B cell (primary cell): ENCODE data around the gene PPFIA4. TPM values are rescaled to one million over a fixed set of nuclear protein-coding genes. Genes with fewer than 3 reads are reported as not detected.

Experiments
- ATAC-seq: fragments of 200-7000 bp; cut with Tn5 transposase; one replicate; pipeline ENCODE4 v1.10.0; 2021; ENCODE audit warnings: low read depth, mild to moderate bottlenecking, moderate number of reproducible peaks, moderate library complexity
- CTCF ChIA-PET: fragments of 350-600 bp; sonication (Branson Sonifier 250); formaldehyde crosslinking; loops from one replicate; lab custom pipeline; 2021; ENCODE audit warnings: antibody characterized with exemption, inconsistent platforms; lab: Charles Lee
- POLR2A ChIA-PET: fragments of 350-600 bp; sonication (Branson Sonifier 250); formaldehyde crosslinking; loops from one replicate; lab custom pipeline; 2021; ENCODE audit warnings: antibody characterized with exemption; lab: Charles Lee
- DNase-seq: peaks from one replicate; pipeline ENCODE4 v3.0.0; 2013
- H2AFZ ChIP-seq: 2 replicates; pipeline ENCODE4 v1.6.1; 2012; ENCODE audit warnings: mild to moderate bottlenecking, low read depth, low read length; ENCODE audit not compliant: insufficient read depth, poor library complexity, severe bottlenecking
- H3K27ac ChIP-seq, 2 donors: 1 replicate in 1 of 2; 2 replicates in 1 of 2; pipeline ENCODE4 v1.5.1; 2012 to 2013; ENCODE audit warnings: low read length in 2 of 2, mild to moderate bottlenecking in 2 of 2, moderate library complexity in 1 of 2
- H3K27me3 ChIP-seq, 4 experiments: fragments of 200-600 bp in 1 of 4; sonication (generic) in 1 of 4; replicated peaks in 1 of 4; 1 replicate in 2 of 4; 2 replicates in 2 of 4; pipeline versions ENCODE4 v1.6.1 to v1.7.0; 2013 to 2016; ENCODE audit warnings: low read length in 3 of 4, mild to moderate bottlenecking in 2 of 4, mixed read lengths in 1 of 4, moderate library complexity in 1 of 4; ENCODE audit not compliant: insufficient read depth in 4 of 4, control insufficient read depth in 3 of 4; ENCODE audit errors: control extremely low read depth in 1 of 4
- H3K36me3 ChIP-seq, 2 experiments: replicated peaks in 1 of 2; 1 replicate in 1 of 2; 2 replicates in 1 of 2; pipeline versions ENCODE4 v1.6.1 to v1.7.1; 2013; ENCODE audit warnings: low read length in 1 of 2; ENCODE audit not compliant: insufficient read depth in 2 of 2, control insufficient read depth in 1 of 2; ENCODE audit errors: control extremely low read depth in 1 of 2, extremely low read depth in 1 of 2
- H3K4me1 ChIP-seq, 2 donors: fragments of 200-600 bp in 1 of 2; sonication (generic) in 1 of 2; 1 replicate in 1 of 2; 2 replicates in 1 of 2; pipeline versions ENCODE4 v1.5.1 to v1.6.1; 2013 to 2017; ENCODE audit warnings: low read length in 2 of 2; ENCODE audit not compliant: control insufficient read depth in 2 of 2, insufficient read depth in 2 of 2
- H3K4me2 ChIP-seq: replicated peaks from 2 replicates; pipeline ENCODE3; 2012; ENCODE audit warnings: mild to moderate bottlenecking, low read depth, low read length; ENCODE audit not compliant: poor library complexity, severe bottlenecking
- H3K4me3 ChIP-seq, 5 experiments: fragments of 200-600 bp in 1 of 5; sonication (generic) in 1 of 5; 1 replicate in 3 of 5; 2 replicates in 2 of 5; pipeline versions ENCODE4 v1.5.1 to v1.7.0; 2011 to 2016; ENCODE audit warnings: low read length in 4 of 5, mild to moderate bottlenecking in 4 of 5, low read depth in 2 of 5, control low read depth in 1 of 5, moderate library complexity in 1 of 5; ENCODE audit not compliant: insufficient read depth in 1 of 5; ENCODE audit errors: control extremely low read depth in 1 of 5, extremely low read depth in 1 of 5
- H3K79me2 ChIP-seq: fragments of 200-600 bp; sonication (generic); one replicate; pipeline ENCODE4 v1.6.0; 2016; ENCODE audit warnings: low read length; ENCODE audit not compliant: control insufficient read depth, insufficient read depth
- H3K9ac ChIP-seq: fragments of 200-600 bp; sonication (generic); 2 replicates; pipeline ENCODE4 v1.6.1; 2017; ENCODE audit warnings: mild to moderate bottlenecking, low read length, moderate library complexity
- H3K9me3 ChIP-seq, 3 donors: one replicate each; pipeline versions ENCODE4 v1.6.1 to v1.7.1; 2013; ENCODE audit warnings: low read length in 2 of 3; ENCODE audit not compliant: control insufficient read depth in 2 of 3, insufficient read depth in 1 of 3; ENCODE audit errors: control extremely low read depth in 1 of 3
- H4K20me1 ChIP-seq: 2 replicates; pipeline ENCODE4 v1.6.0; 2012; ENCODE audit warnings: mild to moderate bottlenecking, low read length; ENCODE audit not compliant: insufficient read depth, control insufficient read depth, poor library complexity, severe bottlenecking
- H3K27ac Mint-ChIP-seq: one replicate; pipeline ENCODE4 v1.8.0; 2021; ENCODE audit warnings: mixed read lengths
- H3K27me3 Mint-ChIP-seq: one replicate; pipeline ENCODE4 v1.8.0; 2021; ENCODE audit warnings: mixed read lengths
- H3K4me1 Mint-ChIP-seq: one replicate; pipeline ENCODE4 v1.8.0; 2021; ENCODE audit warnings: mixed read lengths
- H3K4me3 Mint-ChIP-seq: one replicate; pipeline ENCODE4 v1.8.0; 2021; ENCODE audit warnings: mixed read lengths
- H3K9me3 Mint-ChIP-seq: one replicate; pipeline ENCODE4 v1.8.0; 2022; ENCODE audit warnings: mixed read lengths; ENCODE audit not compliant: insufficient read depth
- EZH2 ChIP-seq: IDR thresholded peaks from 2 replicates; pipeline ENCODE4 v1.6.1; 2012; ENCODE audit warnings: borderline replicate concordance, low read depth, mild to moderate bottlenecking, moderate library complexity, low read length; ENCODE audit not compliant: insufficient read depth, poor library complexity, severe bottlenecking
- WGBS: methylation state at CpG from one replicate; pipeline ENCODE4 v1.1.5; 2013; ENCODE audit warnings: missing lambda C conversion rate; ENCODE audit not compliant: insufficient coverage; 5-methylcytosine and 5-hydroxymethylcytosine counted together
- intact Hi-C: fragments of 100-400 bp; cut with micrococcal nuclease; formaldehyde crosslinking; loops from one replicate; pipeline ENCODE4 v1.10.0; 2022
- polyA plus RNA-seq: library from polyadenylated mRNA; depleted of rRNA; stranded (reverse); fragments of >200 nt; gene quantifications from 2 replicates; pipeline ENCODE4 v1.2.3, GENCODE V29; 2012
- total RNA-seq, 2 donors: library from RNA; stranded (reverse); fragments of 120-200 nt in 1 of 2; gene quantifications; 1 replicate in 1 of 2; 2 replicates in 1 of 2; pipeline versions ENCODE4 v1.2.3 to v1.2.4, GENCODE V29; 2013 to 2022
- TF ChIP-seq, protein P1 (sequence below): fragments of 200-600 bp; IDR thresholded peaks from one replicate; pipeline ENCODE4 v1.8.0; 2022; ENCODE audit warnings: antibody characterized with exemption, mild to moderate bottlenecking

Gene PPFIA4
- total and polyA plus RNA-seq, 2 donors (not counting 1 experiment from before 2014, with no cell fraction given), result 0.09 to 0.62 TPM

DNA sequence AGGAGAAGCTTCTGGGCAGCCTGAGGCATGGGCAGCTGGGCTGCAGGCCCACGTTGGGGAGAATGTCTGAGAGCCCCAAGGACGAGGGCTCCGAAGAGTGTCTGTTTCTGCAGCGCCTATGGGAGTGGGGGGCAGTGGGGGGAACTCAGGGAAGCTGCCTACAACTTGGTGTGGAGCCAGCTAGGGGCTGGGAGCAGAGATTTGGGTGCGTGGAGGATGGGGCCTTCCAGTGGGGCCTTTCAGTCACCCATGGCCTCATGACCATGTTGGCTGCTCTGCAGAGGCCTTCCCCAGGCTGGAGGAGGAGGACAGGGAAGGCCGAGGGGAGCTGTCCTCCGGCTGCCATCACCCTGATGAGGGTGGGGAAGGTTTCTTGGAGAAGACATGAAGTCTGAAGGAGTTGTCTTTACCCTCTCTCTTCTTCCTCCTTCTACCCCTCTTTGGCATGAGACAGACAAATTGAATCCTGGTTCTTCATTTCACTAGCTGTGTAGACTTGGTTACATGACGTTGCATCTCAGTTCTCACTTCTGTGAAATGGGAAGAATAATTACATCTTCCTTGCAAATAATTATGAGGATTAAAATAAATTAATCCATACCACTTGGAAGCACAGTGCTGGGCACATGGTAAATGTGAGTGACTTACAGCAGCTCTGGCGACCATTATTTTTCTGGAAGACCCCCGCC is 8.3 kb downstream of the PPFIA4 start:
- WGBS, result 93% methylated on average over 6 of the region's 10 CpGs
- ATAC-seq (no peak), DNase-seq (no peak)
- H3K4me1 ChIP-seq, result peaks cover 0 to 2% of the 10 kb centered on the region in 2 donors
- no peak overlapping the region for H3K27ac ChIP-seq
- ChIA-PET CTCF (interaction anchor here (0.7 to 0.9 kb wide), 4 partner anchors 19 to 1213 kb away, joined by 3 to 4 read pairs (median 3); no protein-coding TSS in a partner anchor), POLR2A (no interaction called here)
- H2AFZ ChIP-seq, result no peak overlapping the region
- Mint-ChIP-seq H3K27ac (no peak overlapping the region), H3K4me3 (no peak overlapping the region), H3K27me3 (peaks cover 12% of the 10 kb centered on the region), H3K9me3 (no peaks in the 10 kb centered on the region), H3K4me1 (peaks cover 1% of the 10 kb centered on the region)
- H3K4me3 ChIP-seq, result no peak overlapping the region
- H3K4me2 ChIP-seq, result no peak overlapping the region
- no peak overlapping the region for H3K9ac ChIP-seq
- H3K9me3 ChIP-seq, result no peaks in the 10 kb centered on the region
- H4K20me1 ChIP-seq, result no peaks in the 10 kb centered on the region
- TF ChIP-seq, protein P1, sequence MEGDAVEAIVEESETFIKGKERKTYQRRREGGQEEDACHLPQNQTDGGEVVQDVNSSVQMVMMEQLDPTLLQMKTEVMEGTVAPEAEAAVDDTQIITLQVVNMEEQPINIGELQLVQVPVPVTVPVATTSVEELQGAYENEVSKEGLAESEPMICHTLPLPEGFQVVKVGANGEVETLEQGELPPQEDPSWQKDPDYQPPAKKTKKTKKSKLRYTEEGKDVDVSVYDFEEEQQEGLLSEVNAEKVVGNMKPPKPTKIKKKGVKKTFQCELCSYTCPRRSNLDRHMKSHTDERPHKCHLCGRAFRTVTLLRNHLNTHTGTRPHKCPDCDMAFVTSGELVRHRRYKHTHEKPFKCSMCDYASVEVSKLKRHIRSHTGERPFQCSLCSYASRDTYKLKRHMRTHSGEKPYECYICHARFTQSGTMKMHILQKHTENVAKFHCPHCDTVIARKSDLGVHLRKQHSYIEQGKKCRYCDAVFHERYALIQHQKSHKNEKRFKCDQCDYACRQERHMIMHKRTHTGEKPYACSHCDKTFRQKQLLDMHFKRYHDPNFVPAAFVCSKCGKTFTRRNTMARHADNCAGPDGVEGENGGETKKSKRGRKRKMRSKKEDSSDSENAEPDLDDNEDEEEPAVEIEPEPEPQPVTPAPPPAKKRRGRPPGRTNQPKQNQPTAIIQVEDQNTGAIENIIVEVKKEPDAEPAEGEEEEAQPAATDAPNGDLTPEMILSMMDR, result no peak
- TF ChIP-seq EZH2, result no peak
- intact Hi-C loops, result no loop called here
- no peaks in the 10 kb centered on the region for H3K79me2 ChIP-seq
- no peaks in the 10 kb centered on the region for H3K36me3 ChIP-seq
- peaks cover 0 to 13% (median 0%) of the 10 kb centered on the region in 4 experiments for H3K27me3 ChIP-seq
